Measurements from ENCODE around the gene KCNMA1. TPM values are rescaled to one million over a fixed set of nuclear protein-coding genes. Genes with fewer than 3 reads are reported as not detected.

The KCNMA1 gene
- total and polyA plus RNA-seq, 9 of the 15 experiments (the other 6 are each of a cell fraction or from before 2014, with no cell fraction given) = 0.01 to 0.95 (median 0.15) TPM; not detected in 4

DNA sequence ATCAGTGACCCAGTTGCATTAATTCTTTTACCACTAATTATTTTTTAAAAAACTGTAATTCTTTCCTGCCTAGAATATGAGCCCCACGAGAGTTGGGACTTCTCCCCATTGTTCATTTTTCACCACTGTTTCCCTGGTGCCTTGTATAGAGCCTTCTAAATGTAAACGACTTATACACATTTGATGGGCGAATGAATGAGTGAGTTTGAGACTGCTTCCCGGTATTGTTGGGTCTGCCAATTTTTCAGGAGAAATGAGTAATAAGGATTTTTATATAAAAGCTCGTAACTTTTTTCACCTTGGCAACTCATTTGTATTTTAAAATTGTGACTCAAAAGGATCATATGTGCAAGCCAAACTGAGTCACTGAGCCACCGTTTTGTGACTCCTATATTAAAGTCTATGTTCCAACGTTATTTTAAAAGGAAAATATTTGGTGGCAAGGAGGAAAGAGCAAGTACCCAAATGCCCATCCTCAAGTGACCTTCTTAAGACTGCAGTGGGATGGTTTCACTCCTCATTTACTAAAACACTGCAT, 621.3 kb downstream of the KCNMA1 start:
- Histone ChIP-seq H3K9me3 (replicated peaks; ENCODE audit: control insufficient read depth, insufficient read depth, low read depth, low read length) (no peaks in the 10 kb centered on the region), H3K79me2 (ENCODE audit: control insufficient read depth, insufficient read depth, low read length) (no peaks in the 10 kb centered on the region), H3K9me1 (ENCODE audit: control insufficient read depth, insufficient read depth, low read length) (no peaks in the 10 kb centered on the region), H3K36me3 (ENCODE audit: control insufficient read depth, insufficient read depth, low read length) (no peaks in the 10 kb centered on the region), H3K4me1 (replicated peaks in 1 of 2; ENCODE audit: control insufficient read depth in 2 of 2, insufficient read depth in 2 of 2, low read length in 2 of 2) (no peaks in the 10 kb centered on the region), H4K20me1 (replicated peaks; ENCODE audit: control insufficient read depth, insufficient read depth, low read length) (no peaks in the 10 kb centered on the region), H3K27me3 (ENCODE audit: control insufficient read depth in 2 of 2, insufficient read depth in 2 of 2, low read length in 2 of 2) (no peaks in the 10 kb centered on the region), H3K9ac (ENCODE audit: insufficient read depth in 1 of 2, low read depth in 2 of 2, low read length in 2 of 2) (no peak overlapping the region), H2AFZ (ENCODE audit: low read depth, low read length) (no peak overlapping the region), H3K4me3 (no peak overlapping the region), H3K27ac (ENCODE audit: extremely low read depth, low read depth, low read length) (no peak overlapping the region), H3K4me2 (ENCODE audit: insufficient read depth, low read length) (no peak overlapping the region)
- TF ChIP-seq, protein P1, sequence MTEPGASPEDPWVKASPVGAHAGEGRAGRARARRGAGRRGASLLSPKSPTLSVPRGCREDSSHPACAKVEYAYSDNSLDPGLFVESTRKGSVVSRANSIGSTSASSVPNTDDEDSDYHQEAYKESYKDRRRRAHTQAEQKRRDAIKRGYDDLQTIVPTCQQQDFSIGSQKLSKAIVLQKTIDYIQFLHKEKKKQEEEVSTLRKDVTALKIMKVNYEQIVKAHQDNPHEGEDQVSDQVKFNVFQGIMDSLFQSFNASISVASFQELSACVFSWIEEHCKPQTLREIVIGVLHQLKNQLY (CRISPR knock-in tag; conservative IDR thresholded peaks at IDR 0.05) = no peak
- TF ChIP-seq, protein P2, sequence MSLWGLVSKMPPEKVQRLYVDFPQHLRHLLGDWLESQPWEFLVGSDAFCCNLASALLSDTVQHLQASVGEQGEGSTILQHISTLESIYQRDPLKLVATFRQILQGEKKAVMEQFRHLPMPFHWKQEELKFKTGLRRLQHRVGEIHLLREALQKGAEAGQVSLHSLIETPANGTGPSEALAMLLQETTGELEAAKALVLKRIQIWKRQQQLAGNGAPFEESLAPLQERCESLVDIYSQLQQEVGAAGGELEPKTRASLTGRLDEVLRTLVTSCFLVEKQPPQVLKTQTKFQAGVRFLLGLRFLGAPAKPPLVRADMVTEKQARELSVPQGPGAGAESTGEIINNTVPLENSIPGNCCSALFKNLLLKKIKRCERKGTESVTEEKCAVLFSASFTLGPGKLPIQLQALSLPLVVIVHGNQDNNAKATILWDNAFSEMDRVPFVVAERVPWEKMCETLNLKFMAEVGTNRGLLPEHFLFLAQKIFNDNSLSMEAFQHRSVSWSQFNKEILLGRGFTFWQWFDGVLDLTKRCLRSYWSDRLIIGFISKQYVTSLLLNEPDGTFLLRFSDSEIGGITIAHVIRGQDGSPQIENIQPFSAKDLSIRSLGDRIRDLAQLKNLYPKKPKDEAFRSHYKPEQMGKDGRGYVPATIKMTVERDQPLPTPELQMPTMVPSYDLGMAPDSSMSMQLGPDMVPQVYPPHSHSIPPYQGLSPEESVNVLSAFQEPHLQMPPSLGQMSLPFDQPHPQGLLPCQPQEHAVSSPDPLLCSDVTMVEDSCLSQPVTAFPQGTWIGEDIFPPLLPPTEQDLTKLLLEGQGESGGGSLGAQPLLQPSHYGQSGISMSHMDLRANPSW (CRISPR knock-in tag; IDR thresholded peaks at IDR 0.05) = no peak
- TF ChIP-seq NEUROD1 (IDR thresholded peaks at IDR 0.05; ENCODE audit: borderline replicate concordance, low read depth, low read length, partially characterized antibody) = no peak
- TF ChIP-seq, protein P3, sequence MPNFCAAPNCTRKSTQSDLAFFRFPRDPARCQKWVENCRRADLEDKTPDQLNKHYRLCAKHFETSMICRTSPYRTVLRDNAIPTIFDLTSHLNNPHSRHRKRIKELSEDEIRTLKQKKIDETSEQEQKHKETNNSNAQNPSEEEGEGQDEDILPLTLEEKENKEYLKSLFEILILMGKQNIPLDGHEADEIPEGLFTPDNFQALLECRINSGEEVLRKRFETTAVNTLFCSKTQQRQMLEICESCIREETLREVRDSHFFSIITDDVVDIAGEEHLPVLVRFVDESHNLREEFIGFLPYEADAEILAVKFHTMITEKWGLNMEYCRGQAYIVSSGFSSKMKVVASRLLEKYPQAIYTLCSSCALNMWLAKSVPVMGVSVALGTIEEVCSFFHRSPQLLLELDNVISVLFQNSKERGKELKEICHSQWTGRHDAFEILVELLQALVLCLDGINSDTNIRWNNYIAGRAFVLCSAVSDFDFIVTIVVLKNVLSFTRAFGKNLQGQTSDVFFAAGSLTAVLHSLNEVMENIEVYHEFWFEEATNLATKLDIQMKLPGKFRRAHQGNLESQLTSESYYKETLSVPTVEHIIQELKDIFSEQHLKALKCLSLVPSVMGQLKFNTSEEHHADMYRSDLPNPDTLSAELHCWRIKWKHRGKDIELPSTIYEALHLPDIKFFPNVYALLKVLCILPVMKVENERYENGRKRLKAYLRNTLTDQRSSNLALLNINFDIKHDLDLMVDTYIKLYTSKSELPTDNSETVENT (CRISPR knock-in tag; IDR thresholded peaks at IDR 0.05) = no peak
- no peak for TF ChIP-seq CBFA2T2 (conservative IDR thresholded peaks at IDR 0.05)
- TF ChIP-seq, protein P4, sequence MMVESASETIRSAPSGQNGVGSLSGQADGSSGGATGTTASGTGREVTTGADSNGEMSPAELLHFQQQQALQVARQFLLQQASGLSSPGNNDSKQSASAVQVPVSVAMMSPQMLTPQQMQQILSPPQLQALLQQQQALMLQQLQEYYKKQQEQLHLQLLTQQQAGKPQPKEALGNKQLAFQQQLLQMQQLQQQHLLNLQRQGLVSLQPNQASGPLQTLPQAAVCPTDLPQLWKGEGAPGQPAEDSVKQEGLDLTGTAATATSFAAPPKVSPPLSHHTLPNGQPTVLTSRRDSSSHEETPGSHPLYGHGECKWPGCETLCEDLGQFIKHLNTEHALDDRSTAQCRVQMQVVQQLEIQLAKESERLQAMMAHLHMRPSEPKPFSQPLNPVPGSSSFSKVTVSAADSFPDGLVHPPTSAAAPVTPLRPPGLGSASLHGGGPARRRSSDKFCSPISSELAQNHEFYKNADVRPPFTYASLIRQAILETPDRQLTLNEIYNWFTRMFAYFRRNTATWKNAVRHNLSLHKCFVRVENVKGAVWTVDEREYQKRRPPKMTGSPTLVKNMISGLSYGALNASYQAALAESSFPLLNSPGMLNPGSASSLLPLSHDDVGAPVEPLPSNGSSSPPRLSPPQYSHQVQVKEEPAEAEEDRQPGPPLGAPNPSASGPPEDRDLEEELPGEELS (CRISPR knock-in tag; IDR thresholded peaks at IDR 0.05; ENCODE audit: borderline replicate concordance) = no peak
- TF ChIP-seq SIRT6 (IDR thresholded peaks at IDR 0.05; ENCODE audit: low read depth, low read length) = no peak
- no peak for TF ChIP-seq CBX5 (IDR thresholded peaks at IDR 0.05; ENCODE audit: borderline replicate concordance, low read depth)
- 0% methylated on average over 7 of the region's 7 CpGs for WGBS (ENCODE audit: insufficient coverage, low coverage, missing lambda C conversion rate)
- ChIA-PET CTCF (ENCODE audit: low intra/inter-chr PET ratio) (no interaction called here), POLR2A (no interaction called here)
- FAIRE-seq (no peak), ATAC-seq (no peak), DNase-seq (ENCODE audit: extremely low read depth in 1 of 4, low spot score in 3 of 4) (no peak)
- intact Hi-C loops (cut with micrococcal nuclease) = no loop called here
- in situ Hi-C loops (cut with MboI) = no loop called here
- BruUV-seq (replicated peaks) = no TSS peak
